Measurements from ENCODE around the gene NDUFS3.

- TF ChIP-seq POLR2A (IDR thresholded peaks at IDR 0.05; ENCODE audit: low read length) (no peak), GATA1 (IDR thresholded peaks at IDR 0.05; ENCODE audit: low read depth, low read length) (no peak)
Observed at GRCh38 chr11:47553406-47553743, 25.5 kb upstream of the NDUFS3 start.
